Ascending aorta (tissue), 2 donors: Measurements from ENCODE around the gene MAP3K5. TPM values are rescaled to one million over a fixed set of nuclear protein-coding genes. Genes with fewer than 3 reads are reported as not detected.
"Not testable (repeated sequence)": the region's sequence is repeated elsewhere in the genome, so short reads cannot be mapped to it uniquely, and the experiment has no call there.

ENCODE experiments used
- DNase-seq, 2 donors: peaks; one replicate each; pipeline ENCODE4 v3.0.0-alpha.2; 2019; ENCODE audit warnings: low spot score in 2 of 2
- H3K27ac ChIP-seq, 2 donors: fragments of 200-600 bp; sonication (generic); one replicate each; pipeline ENCODE4 v1.5.1; 2016 to 2017; ENCODE audit warnings: mild to moderate bottlenecking in 1 of 2
- H3K27me3 ChIP-seq: fragments of 200-600 bp; sonication (generic); one replicate; pipeline ENCODE4 v1.5.1; 2017
- H3K36me3 ChIP-seq, 2 donors: fragments of 200-600 bp; sonication (generic); one replicate each; pipeline ENCODE4 v1.5.1; 2016
- H3K4me1 ChIP-seq, 2 donors: fragments of 200-600 bp; sonication (generic); one replicate each; pipeline ENCODE4 v1.5.1; 2016 to 2017; ENCODE audit warnings: mild to moderate bottlenecking in 1 of 2
- H3K4me3 ChIP-seq, 2 donors: fragments of 200-600 bp; sonication (generic); one replicate each; pipeline ENCODE4 v1.5.1; 2016 to 2017; ENCODE audit warnings: mild to moderate bottlenecking in 1 of 2
- H3K9me3 ChIP-seq, 2 donors: fragments of 200-600 bp; sonication (generic); one replicate each; pipeline ENCODE4 v1.5.1; 2016
- CTCF ChIP-seq, 3 experiments: fragments of 200-600 bp in 2 of 3; fragments of 450-650 bp in 1 of 3; sonication (generic) in 2 of 3; IDR thresholded peaks; one replicate each; pipeline ENCODE4 v1.5.1; 2016 to 2019; ENCODE audit warnings: antibody characterized with exemption in 3 of 3, mild to moderate bottlenecking in 1 of 3, moderate library complexity in 1 of 3
- intact Hi-C: fragments of 100-400 bp; cut with DNase I; formaldehyde crosslinking; loops from one replicate; pipeline ENCODE4 v1.15.1; 2023
- total RNA-seq: library from RNA; depleted of rRNA; stranded (reverse); fragments of >200 nt; gene quantifications from one replicate; pipeline ENCODE4 v1.1.0, GENCODE V29; 2016

The MAP3K5 gene
- total RNA-seq, 1 donor from 2014 or later: 40.9 TPM

GRCh38 chr6:136696783-136697364, 95.4 kb downstream of the MAP3K5 start:
- peaks cover 12 to 35% of the 10 kb centered on the region in 2 donors for H3K36me3 ChIP-seq
- no peaks in the 10 kb centered on the region for H3K27me3 ChIP-seq
- intact Hi-C loops: loop anchor here (5.0 kb wide), 1 partner anchor 40 kb away; no protein-coding TSS in a partner anchor
- no peak overlapping the region for H3K4me3 ChIP-seq
- no peaks in the 10 kb centered on the region for H3K9me3 ChIP-seq
- TF ChIP-seq CTCF (IDR thresholded peaks at IDR 0.05): no peak
- H3K4me1 ChIP-seq: peaks cover 0 to 16% of the 10 kb centered on the region in 2 donors
- DNase-seq: no peak
- H3K27ac ChIP-seq: peak overlapping the region in 1 of 2 donors; percentile 29

- Histone ChIP-seq H3K9me3 (no peaks in the 10 kb centered on the region), H3K4me1 (peaks cover 0 to 11% of the 10 kb centered on the region in 2 donors), H3K36me3 (peaks cover 12 to 38% of the 10 kb centered on the region in 2 donors), H3K4me3 (no peak overlapping the region), H3K27me3 (no peaks in the 10 kb centered on the region), H3K27ac (peak overlapping the region in 1 of 2 donors; percentile 29)
- DNase-seq: peak in 1 of 2 donors; percentile 17
- intact Hi-C loops: loop anchor here (5.0 kb wide), 1 partner anchor 41 kb away; no protein-coding TSS in a partner anchor
- TF ChIP-seq CTCF (IDR thresholded peaks at IDR 0.05): no peak
These were observed 96.0 kb downstream of the MAP3K5 start for GRCh38 chr6:136696238-136696637.

- intact Hi-C loops: loop anchor here (5.0 kb wide), 1 partner anchor 42 kb away; no protein-coding TSS in a partner anchor
- Histone ChIP-seq H3K27me3 (no peaks in the 10 kb centered on the region), H3K36me3 (peaks cover 12 to 40% of the 10 kb centered on the region in 2 donors), H3K4me3 (no peak overlapping the region), H3K27ac (peak overlapping the region in 1 of 2 donors; percentile 42), H3K4me1 (peaks cover 0 to 5% of the 10 kb centered on the region in 2 donors), H3K9me3 (no peaks in the 10 kb centered on the region)
- no peak for TF ChIP-seq CTCF (IDR thresholded peaks at IDR 0.05)
- DNase-seq: no peak
These were observed 96.9 kb downstream of the MAP3K5 start for GRCh38 chr6:136695412-136695811.

GRCh38 chr6:136693090-136693489, 99.2 kb downstream of the MAP3K5 start:
- peaks cover 11 to 42% of the 10 kb centered on the region in 2 donors for H3K36me3 ChIP-seq
- TF ChIP-seq CTCF (IDR thresholded peaks at IDR 0.05): no peak
- peaks cover 0 to 5% of the 10 kb centered on the region in 2 donors for H3K4me1 ChIP-seq
- intact Hi-C loops: no loop called here
- H3K27ac ChIP-seq: no peak overlapping the region
- no peaks in the 10 kb centered on the region for H3K9me3 ChIP-seq
- H3K27me3 ChIP-seq: no peaks in the 10 kb centered on the region
- DNase-seq: no peak
- no peak overlapping the region for H3K4me3 ChIP-seq

- not testable (repeated sequence) for H3K4me3 ChIP-seq, H3K27me3 ChIP-seq, H3K9me3 ChIP-seq, DNase-seq
- peaks cover 0 to 18% of the 10 kb centered on the region in 2 donors for H3K36me3 ChIP-seq
- H3K27ac ChIP-seq: peak overlapping the region; percentile 5 to 20
- intact Hi-C loops: loop anchor here (5.0 kb wide), 1 partner anchor 104 kb away; the partner anchor contains the start of gene MAP3K5
- peaks cover 4 to 31% of the 10 kb centered on the region in 2 donors for H3K4me1 ChIP-seq
These were observed 104.4 kb downstream of the MAP3K5 start for GRCh38 chr6:136687894-136688293.

- H3K4me1 ChIP-seq: peaks cover 4 to 27% of the 10 kb centered on the region in 2 donors
These were observed 106.7 kb downstream of the MAP3K5 start for GRCh38 chr6:136685540-136686108.

More at GRCh38 chr6:136685540-136686108, 106.7 kb downstream of the MAP3K5 start:
- Histone ChIP-seq H3K27ac (peak overlapping the region; percentile 43 to 68), H3K36me3 (peaks cover 0 to 17% of the 10 kb centered on the region in 2 donors), H3K4me3 (no peak overlapping the region), H3K27me3 (no peaks in the 10 kb centered on the region), H3K9me3 (peaks cover 0 to 5% of the 10 kb centered on the region in 2 donors)
- TF ChIP-seq CTCF (IDR thresholded peaks at IDR 0.05): no peak
- intact Hi-C loops: loop anchor here (2.0 to 5.0 kb wide), 2 partner anchors 41 to 107 kb away; partner anchors contain the start of gene MAP3K5
- no peak for DNase-seq
